H1 (cell line): ENCODE results near the gene DGKI. TPM values are rescaled to one million over a fixed set of nuclear protein-coding genes. Genes with fewer than 3 reads are reported as not detected.

Experiments
- CTCF ChIA-PET: fragments of 300-600 bp; sonication (Branson Sonifier 250); formaldehyde crosslinking; loops from one replicate; lab custom pipeline; 2021; ENCODE audit not compliant: partially characterized antibody; lab: Charles Lee
- POLR2A ChIA-PET: fragments of 300-600 bp; sonication (Branson Sonifier 250); formaldehyde crosslinking; loops from one replicate; lab custom pipeline; 2021; ENCODE audit warnings: inconsistent platforms; ENCODE audit not compliant: partially characterized antibody; lab: Charles Lee
- DNase-seq, 2 experiments: peaks; one replicate each; pipeline versions ENCODE4 v3.0.0 to v3.0.0-alpha.2; 2010 to 2022; ENCODE audit warnings: low spot score in 2 of 2, low read depth in 1 of 2, mixed read lengths in 1 of 2
- FAIRE-seq: peaks from 2 replicates; lab custom pipeline; 2011; peaks lifted over from hg19 to GRCh38; lab: Jason Lieb, UNC
- H2AFZ ChIP-seq: 2 replicates; pipeline ENCODE4 v1.8.1; 2012; ENCODE audit warnings: low read length, inconsistent platforms
- H2AK5ac ChIP-seq: 2 replicates; pipeline ENCODE4 v1.6.1; 2013; ENCODE audit warnings: low read depth, low read length
- H2BK120ac ChIP-seq: replicated peaks from 2 replicates; pipeline ENCODE3; 2013; ENCODE audit warnings: low read depth, low read length, inconsistent platforms
- H2BK12ac ChIP-seq: 2 replicates; pipeline ENCODE4 v1.6.1; 2013; ENCODE audit warnings: low read depth, low read length
- H2BK15ac ChIP-seq: 2 replicates; pipeline ENCODE4 v1.6.1; 2013; ENCODE audit warnings: low read length
- H2BK20ac ChIP-seq: 2 replicates; pipeline ENCODE4 v1.6.1; 2013; ENCODE audit warnings: low read length
- H2BK5ac ChIP-seq: 2 replicates; pipeline ENCODE4 v1.6.1; 2013; ENCODE audit warnings: low read depth, low read length
- H3K14ac ChIP-seq: 2 replicates; pipeline ENCODE4 v1.6.1; 2013; ENCODE audit warnings: inconsistent platforms; ENCODE audit not compliant: insufficient read length
- H3K18ac ChIP-seq: 2 replicates; pipeline ENCODE4 v1.6.1; 2013; ENCODE audit warnings: low read length; ENCODE audit errors: extremely low read depth
- H3K23ac ChIP-seq: 2 replicates; pipeline ENCODE4 v1.6.1; 2013; ENCODE audit warnings: inconsistent platforms; ENCODE audit not compliant: insufficient read length
- H3K23me2 ChIP-seq: 2 replicates; pipeline ENCODE4 v1.6.1; 2013; ENCODE audit warnings: low read depth, low read length
- H3K27ac ChIP-seq: 2 replicates; pipeline ENCODE4 v1.6.1; 2011; ENCODE audit warnings: low read depth, low read length, inconsistent platforms
- H3K27me3 ChIP-seq, 4 experiments: replicated peaks in 1 of 4; 1 replicate in 1 of 4; 2 replicates in 3 of 4; pipeline versions ENCODE4 v1.6.1 to v1.8.1; 2011 to 2013; ENCODE audit warnings: low read length in 3 of 4, mild to moderate bottlenecking in 3 of 4, inconsistent platforms in 2 of 4, mixed read lengths in 2 of 4, moderate library complexity in 1 of 4; ENCODE audit not compliant: control insufficient read depth in 3 of 4, insufficient read depth in 3 of 4; ENCODE audit errors: extremely low read depth in 1 of 4
- H3K36me3 ChIP-seq, 4 experiments: 2 replicates each; pipeline versions ENCODE4 v1.6.1 to v1.8.1; 2011 to 2013; ENCODE audit warnings: mild to moderate bottlenecking in 4 of 4, low read length in 3 of 4, moderate library complexity in 2 of 4, control low read depth in 1 of 4, inconsistent platforms in 1 of 4; ENCODE audit not compliant: insufficient read depth in 4 of 4, control insufficient read depth in 2 of 4
- H3K4ac ChIP-seq: replicated peaks from 2 replicates; pipeline ENCODE3; 2013; ENCODE audit warnings: low read length, low read depth, mixed read lengths, inconsistent platforms; ENCODE audit not compliant: insufficient read length
- H3K4me1 ChIP-seq, 4 experiments: replicated peaks in 1 of 4; 1 replicate in 1 of 4; 2 replicates in 3 of 4; pipeline versions ENCODE4 v1.6.1 to v1.8.1; 2011 to 2013; ENCODE audit warnings: low read length in 3 of 4, inconsistent platforms in 2 of 4, mixed read lengths in 1 of 4; ENCODE audit not compliant: insufficient read depth in 4 of 4, control insufficient read depth in 3 of 4
- H3K4me2 ChIP-seq, 2 experiments: 2 replicates each; pipeline versions ENCODE4 v1.6.1 to v1.8.1; 2011 to 2013; ENCODE audit warnings: low read depth in 2 of 2, low read length in 2 of 2, control low read depth in 1 of 2, inconsistent platforms in 1 of 2, mild to moderate bottlenecking in 1 of 2; ENCODE audit not compliant: insufficient read depth in 1 of 2
- H3K4me3 ChIP-seq, 4 experiments: fragments of 200-600, 300-600 bp in 1 of 4; sonication (generic), shearing (Covaris generic), sonication (Bioruptor Twin) in 1 of 4; 2 replicates each; pipeline versions ENCODE4 v1.5.1 to v1.8.1; 2011 to 2016; ENCODE audit warnings: low read length in 4 of 4, low read depth in 3 of 4, control low read depth in 2 of 4, inconsistent platforms in 2 of 4, mild to moderate bottlenecking in 2 of 4, mixed read lengths in 1 of 4, moderate library complexity in 1 of 4; ENCODE audit not compliant: insufficient read depth in 2 of 4; ENCODE audit errors: extremely low read depth in 1 of 4
- H3K56ac ChIP-seq: replicated peaks from 2 replicates; pipeline ENCODE3; 2013; ENCODE audit warnings: low read depth, mild to moderate bottlenecking, mixed read lengths, low read length, inconsistent platforms; ENCODE audit not compliant: insufficient read length
- H3K79me1 ChIP-seq: 2 replicates; pipeline ENCODE4 v1.6.1; 2013; ENCODE audit warnings: low read depth, low read length, control low read depth
- H3K79me2 ChIP-seq, 2 experiments: 2 replicates each; pipeline versions ENCODE4 v1.6.1 to v1.8.1; 2012 to 2013; ENCODE audit warnings: low read length in 2 of 2, mild to moderate bottlenecking in 2 of 2, inconsistent platforms in 1 of 2; ENCODE audit not compliant: insufficient read depth in 2 of 2, control insufficient read depth in 1 of 2
- H3K9ac ChIP-seq, 4 experiments: replicated peaks in 1 of 4; 1 replicate in 1 of 4; 2 replicates in 3 of 4; pipeline versions ENCODE4 v1.6.1 to v1.8.1; 2011 to 2013; ENCODE audit warnings: low read depth in 3 of 4, low read length in 3 of 4, control low read depth in 2 of 4, mild to moderate bottlenecking in 2 of 4, moderate library complexity in 2 of 4, inconsistent platforms in 1 of 4; ENCODE audit errors: extremely low read depth in 1 of 4
- H3K9me3 ChIP-seq, 2 experiments: 2 replicates each; pipeline versions ENCODE4 v1.6.1 to v1.8.1; 2012 to 2013; ENCODE audit warnings: mild to moderate bottlenecking in 2 of 2, moderate library complexity in 2 of 2, control low read depth in 1 of 2, inconsistent platforms in 1 of 2, low read depth in 1 of 2, low read length in 1 of 2, mixed read lengths in 1 of 2; ENCODE audit not compliant: insufficient read depth in 2 of 2
- H4K20me1 ChIP-seq, 2 experiments: replicated peaks in 1 of 2; 2 replicates each; pipeline versions ENCODE3 to v1.8.1; 2011 to 2013; ENCODE audit warnings: inconsistent platforms in 2 of 2, low read length in 2 of 2, mild to moderate bottlenecking in 1 of 2; ENCODE audit not compliant: insufficient read depth in 2 of 2, control insufficient read depth in 1 of 2
- H4K5ac ChIP-seq: 2 replicates; pipeline ENCODE4 v1.6.1; 2013; ENCODE audit warnings: low read length, low read depth, mixed read lengths, inconsistent platforms; ENCODE audit not compliant: insufficient read length
- H4K8ac ChIP-seq: 2 replicates; pipeline ENCODE4 v1.8.0; 2013; ENCODE audit warnings: mild to moderate bottlenecking, moderate library complexity, low read length, inconsistent platforms; ENCODE audit not compliant: insufficient read depth; ENCODE audit errors: extremely low read depth
- H4K91ac ChIP-seq: replicated peaks from 2 replicates; pipeline ENCODE3; 2013; ENCODE audit warnings: low read length, mixed read lengths, inconsistent platforms; ENCODE audit not compliant: insufficient read length
- BACH1 ChIP-seq: IDR thresholded peaks from 2 replicates; pipeline ENCODE4 v1.6.1; 2012; ENCODE audit warnings: low read length, improper control_type of control experiment
- CBX5 ChIP-seq: fragments of 300-800, 300-1000 bp; sonication (generic); IDR thresholded peaks from 2 replicates; pipeline ENCODE4 v1.7.1; 2016; ENCODE audit warnings: antibody characterized with exemption, low read length, low read depth
- CBX8 ChIP-seq: fragments of 300-800, 300-1000 bp; sonication (generic); IDR thresholded peaks from 2 replicates; pipeline ENCODE4 v1.7.1; 2016; ENCODE audit warnings: low read depth, low read length, borderline replicate concordance
- CEBPB ChIP-seq: IDR thresholded peaks from 2 replicates; pipeline ENCODE4 v1.6.1; 2012; ENCODE audit warnings: low read depth, low read length
- CHD2 ChIP-seq: IDR thresholded peaks from 2 replicates; pipeline ENCODE4 v1.6.1; 2012; ENCODE audit warnings: low read length, improper control_type of control experiment
- EP300 ChIP-seq, 2 experiments: IDR thresholded peaks; 1 replicate in 1 of 2; 2 replicates in 1 of 2; pipeline ENCODE4 v1.6.1; 2011 to 2012; ENCODE audit warnings: low read depth in 2 of 2, low read length in 2 of 2, mild to moderate bottlenecking in 2 of 2, borderline replicate concordance in 1 of 2, inconsistent platforms in 1 of 2, moderate library complexity in 1 of 2
- JUND ChIP-seq: IDR thresholded peaks from 2 replicates; pipeline ENCODE4 v1.6.1; 2011; ENCODE audit warnings: mild to moderate bottlenecking, improper control_type of control experiment, low read length
- KDM1A ChIP-seq: fragments of 200-600, 300-600 bp; sonication (generic); IDR thresholded peaks from 2 replicates; pipeline ENCODE4 v1.7.1; 2016; ENCODE audit warnings: mild to moderate bottlenecking, low read length, borderline replicate concordance
- MAX ChIP-seq: IDR thresholded peaks from 2 replicates; pipeline ENCODE4 v1.6.1; 2012; ENCODE audit warnings: inconsistent platforms
- POLR2AphosphoS5 ChIP-seq: IDR thresholded peaks from 2 replicates; pipeline ENCODE4 v1.6.1; 2011; ENCODE audit warnings: low read depth, low read length
- RFX5 ChIP-seq: IDR thresholded peaks from 2 replicates; pipeline ENCODE4 v1.6.1; 2011; ENCODE audit warnings: low read depth, low read length, improper control_type of control experiment, borderline replicate concordance
- SIRT6 ChIP-seq: IDR thresholded peaks from one replicate; pipeline ENCODE4 v1.7.1; 2012; ENCODE audit warnings: low read length, inconsistent platforms
- SIX5 ChIP-seq: IDR thresholded peaks from 2 replicates; pipeline ENCODE4 v1.6.1; 2011; ENCODE audit warnings: mild to moderate bottlenecking, low read depth, low read length
- SP4 ChIP-seq: IDR thresholded peaks from 2 replicates; pipeline ENCODE4 v1.6.1; 2012; ENCODE audit warnings: low read length, inconsistent platforms
- YY1 ChIP-seq: IDR thresholded peaks from 2 replicates; pipeline ENCODE4 v1.6.1; 2011; ENCODE audit warnings: low read depth, mild to moderate bottlenecking, low read length
- WGBS, 2 experiments: shearing (Covaris generic) in 1 of 2; methylation state at CpG; one replicate each; pipeline versions ENCODE4 v1.1.6 to v1.1.7; 2013 to 2015; ENCODE audit warnings: low lambda C conversion rate in 2 of 2, mixed read lengths in 2 of 2, inconsistent platforms in 1 of 2, low coverage in 1 of 2, missing lambda C conversion rate in 1 of 2; ENCODE audit not compliant: insufficient replicate concordance in 2 of 2, insufficient coverage in 1 of 2, insufficient read length in 1 of 2; ENCODE audit errors: extremely low coverage in 1 of 2, missing lambda C conversion rate in 1 of 2; 5-methylcytosine and 5-hydroxymethylcytosine counted together
- polyA plus RNA-seq, 7 experiments: library from polyadenylated mRNA; depleted of rRNA in 3 of 7; stranded (reverse) in 5 of 7; unstranded in 2 of 7; fragments of >200 nt in 5 of 7; fragments of 200-250 nt in 2 of 7; gene quantifications; 1 replicate in 5 of 7; 2 replicates in 1 of 7; 4 replicates in 1 of 7; pipeline versions ENCODE4 v1.2.1 to v1.2.3, GENCODE V29; 2011 to 2013; ENCODE audit warnings: missing spikeins in 2 of 7, mixed read lengths in 2 of 7
- total RNA-seq: library from RNA; stranded (reverse); fragmentation: NEBNext Ultra II Directional; extraction: Animal tissue kit (Norgen Biotek cat#: 25700); gene quantifications from 2 replicates; pipeline ENCODE4 v1.2.1, GENCODE V29; 2021

DGKI gene
- total and polyA plus RNA-seq, 2 of the 8 experiments (the other 6 are each of a cell fraction or from before 2014, with no cell fraction given), result 0.20 to 0.71 TPM

GRCh38 chr7:137587326-137587725, 259.4 kb downstream of the DGKI start:
- Histone ChIP-seq H2BK5ac (no peak overlapping the region), H3K18ac (no peak overlapping the region), H3K23me2 (no peaks in the 10 kb centered on the region), H4K5ac (no peak overlapping the region), H3K27me3 (no peaks in the 10 kb centered on the region), H3K9me3 (no peaks in the 10 kb centered on the region), H3K79me1 (no peaks in the 10 kb centered on the region), H4K91ac (no peak overlapping the region), H3K36me3 (no peaks in the 10 kb centered on the region), H4K8ac (no peak overlapping the region), H3K4me1 (peaks cover 0 to 6% (median 1%) of the 10 kb centered on the region in 4 experiments; a peak in 4 of 7 replicates), H3K4ac (no peak overlapping the region), H3K56ac (no peak overlapping the region), H2BK20ac (no peak overlapping the region), H2BK120ac (no peak overlapping the region), H3K4me3 (no peak overlapping the region), H4K20me1 (no peaks in the 10 kb centered on the region), H3K23ac (no peak overlapping the region), H3K9ac (no peak overlapping the region), H2AFZ (no peak overlapping the region), H3K4me2 (no peak overlapping the region), H3K14ac (no peak overlapping the region), H2BK15ac (no peak overlapping the region), H2BK12ac (no peak overlapping the region), H3K27ac (no peak overlapping the region), H3K79me2 (no peaks in the 10 kb centered on the region), H2AK5ac (no peak overlapping the region)
- FAIRE-seq, result no peak
- ChIA-PET POLR2A (no interaction called here), CTCF (no interaction called here)
- 91% methylated on average over 5 of the region's 5 CpGs; no CpG with 5 or more reads in 1 of the 2 experiments for WGBS, 2 experiments
- no peak for DNase-seq
- TF ChIP-seq CEBPB (no peak), SIX5 (no peak), EP300 (IDR thresholded peaks at IDR 0.05; ENCODE audit: borderline replicate concordance in 1 of 2, low read depth in 2 of 2, low read length in 2 of 2) (no peak), RFX5 (no peak), SP4 (no peak), CBX5 (no peak), KDM1A (no peak), YY1 (no peak), POLR2AphosphoS5 (no peak), MAX (no peak), SIRT6 (no peak), CBX8 (no peak), JUND (no peak), CHD2 (no peak), BACH1 (no peak)
